ENCODE measurements around the gene PHF12.
"Not testable (repeated sequence)": the region's sequence is repeated elsewhere in the genome, so short reads cannot be mapped to it uniquely, and the experiment has no call there.

PHF12 gene

DNA sequence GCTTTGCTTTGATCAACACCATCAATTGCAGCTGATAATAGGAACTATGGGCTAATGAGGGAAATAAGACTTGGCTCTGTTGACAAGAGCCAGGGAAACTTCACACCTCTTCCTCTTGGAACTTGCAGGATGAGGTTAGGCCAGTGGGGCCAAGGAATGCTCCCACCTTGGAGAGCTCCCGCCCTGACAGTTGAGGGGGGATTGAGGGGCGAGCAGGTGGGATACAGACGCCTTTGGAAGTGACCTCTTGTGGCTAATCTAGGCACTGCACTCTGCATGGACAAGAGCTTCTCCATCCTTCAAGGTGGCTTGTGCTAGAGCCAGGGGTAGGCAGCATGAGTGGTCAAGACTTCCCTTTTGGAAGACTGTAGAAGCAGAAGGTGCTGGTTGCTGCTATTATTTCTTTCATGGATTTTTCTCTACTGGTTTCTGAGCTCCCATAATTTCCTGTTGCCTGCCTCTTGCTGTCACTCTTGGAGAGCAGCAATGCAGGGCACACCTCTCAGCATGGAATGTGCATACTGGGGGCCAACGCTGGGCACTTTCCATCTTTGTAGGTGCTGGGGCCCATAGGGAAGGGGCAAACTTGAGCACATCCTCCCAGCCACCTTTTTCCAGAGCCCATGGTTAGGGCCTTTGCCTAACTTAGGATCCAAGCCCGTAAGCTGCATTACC is 2.3 kb upstream of the PHF12 start:
- peak; percentile 28 for DNase-seq

DNA sequence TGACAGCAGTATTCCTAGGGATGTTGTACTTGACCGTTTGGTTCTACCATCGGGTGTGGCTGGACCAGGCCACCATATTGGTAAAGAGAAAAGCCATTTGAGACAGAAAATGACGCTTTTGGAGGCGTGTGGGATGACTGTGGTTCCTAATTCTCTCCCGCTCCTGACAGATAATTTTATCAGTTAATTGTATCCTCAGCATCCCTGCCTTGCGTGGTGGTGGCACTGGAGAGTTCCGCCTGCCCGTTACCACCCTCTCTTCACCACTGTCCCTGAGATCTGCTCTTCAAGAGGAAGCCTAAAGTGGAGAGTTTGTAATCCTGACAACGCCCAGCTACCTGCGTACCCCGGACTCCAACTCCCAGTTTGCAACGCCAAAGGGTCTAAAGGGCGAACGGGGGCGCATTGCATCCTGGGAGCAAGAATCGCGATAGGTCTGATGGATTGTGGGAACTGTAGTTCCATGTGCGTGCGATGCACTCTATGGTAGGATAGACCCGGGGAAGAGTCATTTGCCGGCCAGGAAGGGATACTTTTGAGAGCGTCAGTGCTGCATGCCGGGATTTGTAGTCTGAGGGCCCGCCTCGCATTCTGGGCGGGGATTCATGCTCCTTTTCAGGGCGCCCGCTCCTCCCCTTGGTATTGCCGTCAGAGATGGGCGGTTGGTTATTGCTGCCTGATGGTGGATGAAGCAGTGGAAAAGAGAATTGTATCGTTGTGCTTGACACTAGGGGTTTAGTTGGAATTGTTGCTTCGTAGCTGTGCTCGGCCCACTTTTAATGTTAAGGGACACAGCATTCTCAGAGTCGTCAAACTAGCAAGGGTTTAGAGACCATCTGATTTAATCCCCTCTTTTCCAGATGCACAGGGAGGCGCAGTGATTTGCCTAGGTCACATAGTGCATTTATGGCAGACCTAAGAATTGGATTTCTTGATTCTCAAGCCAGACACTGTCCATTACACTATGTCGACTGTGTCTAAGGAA is 965 bp upstream of the PHF12 start:
- peak; percentile 100 for DNase-seq

DNA sequence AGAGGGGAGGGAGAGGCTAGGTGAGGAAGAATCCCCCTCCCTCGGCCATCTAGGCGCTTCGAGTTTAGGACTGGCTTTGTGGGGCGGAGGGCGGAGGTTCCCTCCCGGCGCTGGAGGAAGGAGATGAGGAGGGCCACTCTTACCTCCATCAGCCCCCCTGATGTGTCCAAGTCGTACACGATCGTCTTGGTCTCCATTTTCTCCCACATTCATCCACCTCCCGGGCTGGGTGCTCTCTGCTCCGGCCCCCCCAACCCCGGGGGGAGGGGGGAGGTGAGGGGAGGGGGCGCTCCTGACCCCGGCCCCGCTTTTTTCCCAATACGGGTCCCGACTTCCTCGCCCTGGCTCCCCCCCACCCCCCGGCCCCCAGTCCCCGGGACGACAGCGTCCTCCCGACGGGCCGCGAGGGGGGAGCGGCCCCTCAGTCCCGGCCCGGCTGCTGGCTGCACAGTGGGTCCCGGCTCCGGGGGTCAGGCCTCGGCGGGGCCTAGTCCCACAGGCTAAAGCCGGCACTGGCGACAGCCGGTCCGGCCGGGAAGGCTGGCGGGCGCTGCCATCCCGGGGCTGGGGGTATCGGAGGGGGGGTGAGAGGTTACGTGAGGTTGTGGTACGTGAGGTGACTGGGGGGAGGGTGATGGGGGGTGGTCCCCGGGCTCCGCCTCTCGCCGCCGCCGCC is 428 bp downstream of the PHF12 start:
- DNase-seq: no peak

DNA sequence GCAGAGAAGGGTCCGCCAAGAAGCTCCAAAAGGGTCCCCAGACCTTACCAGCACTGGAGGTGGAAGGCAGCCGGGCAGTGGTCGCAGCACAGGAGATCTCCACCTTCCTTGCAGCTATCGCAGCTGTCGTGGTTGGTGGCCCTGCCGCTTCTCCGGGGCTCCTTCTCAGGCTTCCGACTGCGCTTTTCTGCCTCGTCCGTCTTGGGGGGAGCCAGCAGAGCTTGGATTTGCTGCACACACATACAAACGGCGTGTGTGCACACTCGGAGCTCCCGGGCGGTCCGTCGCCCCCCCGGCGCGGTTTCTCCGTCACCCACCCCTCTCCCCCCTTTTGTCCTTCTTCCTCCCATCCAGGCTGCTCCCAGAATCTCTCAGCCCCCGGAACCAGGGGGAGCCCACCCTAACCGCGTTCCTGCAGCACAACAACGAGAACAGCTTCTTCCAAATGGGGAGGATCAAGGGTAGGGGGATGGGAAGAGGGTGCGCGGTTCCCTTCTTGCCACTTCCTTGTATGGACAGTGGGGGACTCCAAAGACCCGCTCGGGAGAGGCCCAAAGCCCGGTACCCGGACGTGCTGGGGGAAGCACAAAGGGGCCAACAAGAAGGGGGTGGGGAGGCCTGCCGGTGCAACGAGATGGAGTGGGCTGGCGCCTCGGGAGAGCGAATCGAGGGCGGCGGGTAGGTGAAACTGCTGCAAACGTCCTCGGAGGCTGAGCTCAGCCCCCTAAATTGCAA is 1.1 kb downstream of the PHF12 start:
- peak; percentile 36 for DNase-seq

DNA sequence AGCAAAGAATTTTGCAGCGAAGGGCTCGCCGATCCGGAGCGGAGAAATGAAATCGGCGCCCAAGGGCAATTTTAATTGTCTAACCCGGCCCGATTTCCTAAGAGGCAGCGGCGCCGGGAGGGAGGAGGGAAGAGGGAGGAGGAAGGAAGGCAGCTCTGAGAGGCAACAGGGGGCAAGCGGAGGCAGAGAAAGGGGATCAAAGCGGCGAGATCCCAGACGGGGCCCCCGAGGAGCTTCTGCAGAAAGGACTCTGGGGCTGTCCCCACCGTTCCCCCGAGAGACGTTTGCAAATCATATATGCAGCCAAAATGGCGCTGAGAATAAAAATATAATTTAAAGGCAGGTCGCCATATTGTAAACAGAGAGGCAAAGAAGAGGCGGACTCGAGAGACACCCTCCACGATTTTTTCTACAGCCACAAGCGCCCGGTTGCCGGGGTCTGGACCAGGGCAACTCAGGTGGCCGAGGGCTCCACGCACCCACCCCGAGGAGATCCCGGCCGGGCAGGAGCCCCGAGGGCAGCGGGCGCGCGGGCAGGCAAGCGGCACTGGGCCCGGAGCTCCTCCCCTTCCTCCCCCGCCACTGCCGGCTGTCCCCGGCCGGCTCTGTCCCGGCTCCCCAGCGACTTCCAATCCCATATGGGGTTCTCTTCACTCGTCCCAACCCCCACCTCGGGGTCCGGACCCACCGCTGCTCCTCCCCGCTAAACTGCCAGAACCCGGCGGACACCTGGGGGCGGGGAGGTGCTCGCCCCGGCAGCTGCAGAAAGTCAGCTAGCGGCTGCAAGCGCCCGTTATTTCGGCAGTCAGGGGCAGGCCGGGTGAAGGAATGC is 1.9 kb downstream of the PHF12 start:
- peak; percentile 24 for DNase-seq

DNA sequence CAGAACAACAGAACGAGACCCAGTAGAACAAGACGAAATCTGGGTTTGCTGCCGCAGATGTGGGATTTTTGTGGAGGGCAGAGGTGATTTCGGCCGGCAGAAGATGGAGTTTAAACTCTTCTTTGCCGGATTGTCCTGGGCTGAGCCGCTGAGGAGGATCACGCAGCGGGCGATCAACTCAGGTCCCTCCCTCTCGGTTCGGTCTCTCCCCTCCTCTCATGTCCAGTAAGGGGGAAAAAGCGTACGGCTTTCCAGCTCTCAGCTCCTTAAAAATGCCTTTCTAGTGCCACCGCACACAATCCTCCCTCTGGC is 2.5 kb downstream of the PHF12 start:
- DNase-seq: no peak

DNA sequence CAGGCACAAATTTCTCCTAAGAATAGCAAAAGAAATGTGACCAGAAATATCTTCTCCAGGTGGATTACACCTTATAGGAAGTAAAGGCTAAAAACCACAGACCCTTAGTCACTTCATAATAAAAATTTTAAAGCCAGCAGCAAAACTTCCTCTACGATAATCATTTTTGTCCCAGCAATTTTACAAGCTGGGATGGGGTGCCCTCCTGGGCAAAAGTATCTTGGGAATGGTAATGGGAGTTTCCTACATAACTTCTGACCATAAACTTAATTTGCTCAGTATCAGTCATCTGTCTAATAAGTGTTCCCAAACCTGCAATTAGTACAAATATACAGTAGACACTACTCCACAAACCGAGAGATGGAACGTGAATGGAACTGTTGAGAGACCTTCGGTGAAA is 3.0 kb downstream of the PHF12 start:
- DNase-seq: no peak

DNA sequence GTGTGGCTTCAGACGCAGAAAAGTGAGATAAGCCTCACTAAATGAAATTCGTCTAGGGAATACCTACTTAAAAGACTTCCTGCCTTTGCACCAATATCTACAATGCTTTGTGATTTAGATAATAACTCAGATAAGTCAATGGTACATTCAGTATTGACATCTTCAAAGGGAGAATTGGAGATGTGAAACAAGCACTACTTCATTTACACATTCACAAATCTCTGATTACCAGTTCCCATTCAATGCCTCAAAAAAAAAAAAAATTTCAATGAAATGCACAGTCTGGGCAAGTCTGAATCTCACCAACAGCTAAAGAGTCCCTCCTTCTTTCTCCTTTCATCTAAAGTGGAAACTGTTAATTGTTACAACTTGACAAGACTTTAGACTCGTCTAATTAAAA is 3.7 kb downstream of the PHF12 start:
- DNase-seq: no peak

DNA sequence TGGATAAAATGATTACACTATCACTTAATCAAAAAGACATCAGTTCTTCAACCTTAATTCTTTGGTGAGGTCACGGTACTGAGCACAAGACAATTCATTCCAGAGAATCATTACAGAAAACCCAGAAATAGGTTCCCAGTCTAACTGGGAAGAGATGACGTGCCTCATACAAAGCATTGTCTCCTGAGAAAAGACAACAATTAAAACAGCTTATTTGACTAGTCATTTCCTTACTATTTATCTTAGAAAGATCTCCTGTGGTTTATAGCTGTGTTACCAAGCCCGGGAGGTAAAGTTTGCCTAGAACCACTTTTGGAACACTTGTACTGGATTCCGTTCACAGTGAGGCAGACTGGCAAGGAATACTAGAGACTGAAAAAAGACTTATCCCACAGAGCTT is 5.1 kb downstream of the PHF12 start:
- no peak for DNase-seq

DNA sequence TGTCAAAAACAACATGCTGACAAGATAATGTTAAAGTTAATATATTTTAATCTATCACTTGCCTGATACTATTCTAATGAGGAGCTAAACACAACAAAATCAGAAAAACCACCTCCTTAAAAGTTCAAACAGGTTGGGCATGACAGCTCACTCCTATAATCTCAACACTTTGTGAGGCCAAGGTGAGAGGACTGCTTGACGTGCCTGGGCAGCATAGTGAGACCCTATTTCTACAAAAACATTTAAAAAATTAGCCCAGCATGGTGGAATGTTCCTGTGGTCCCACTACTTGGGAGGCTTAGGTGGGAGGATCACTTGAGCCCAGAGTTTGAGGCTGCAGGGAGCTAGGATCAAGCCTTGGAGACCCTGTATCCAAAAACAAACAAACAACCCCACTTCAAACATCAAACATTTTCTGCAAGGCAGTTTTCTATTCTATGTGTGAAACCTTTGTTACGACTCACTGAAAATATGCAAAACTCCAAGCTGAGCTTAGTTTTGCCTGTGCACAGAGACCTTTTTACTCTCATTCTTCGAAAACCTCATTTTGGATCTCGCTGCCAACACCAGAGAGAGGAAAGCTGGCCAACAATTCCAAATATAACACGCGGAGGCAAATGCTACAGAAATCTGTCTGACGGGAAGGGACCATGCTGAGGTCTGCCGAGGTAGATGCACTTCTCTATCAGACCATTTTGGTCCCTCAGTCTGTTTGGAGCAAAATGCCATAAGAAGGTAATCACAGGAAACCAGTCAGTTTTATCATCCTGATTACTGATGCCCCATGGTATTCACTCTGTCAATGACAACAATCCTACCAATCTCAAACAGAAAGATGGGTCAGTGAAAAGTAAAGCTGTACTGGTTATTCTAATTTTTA is 6.2 kb downstream of the PHF12 start:
- no peak for DNase-seq

DNA sequence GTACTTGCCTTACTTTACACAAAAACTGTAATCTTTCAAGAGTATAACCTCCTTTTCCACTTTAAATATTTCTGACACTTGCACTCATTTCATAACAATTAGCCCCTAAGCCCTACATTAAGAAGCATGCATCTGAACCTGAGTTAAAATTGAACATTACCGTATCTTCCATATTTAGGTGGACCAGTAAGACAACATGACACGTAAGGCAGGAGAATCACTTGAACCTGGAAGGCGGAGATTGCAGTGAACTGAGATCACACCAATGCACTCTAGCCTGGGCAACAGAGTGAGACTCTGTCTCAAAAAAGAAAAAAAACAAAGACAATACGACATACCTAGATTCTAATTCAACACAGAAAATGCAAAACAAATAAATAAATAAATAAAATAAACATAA is 7.0 kb downstream of the PHF12 start:
- DNase-seq: no peak

DNA sequence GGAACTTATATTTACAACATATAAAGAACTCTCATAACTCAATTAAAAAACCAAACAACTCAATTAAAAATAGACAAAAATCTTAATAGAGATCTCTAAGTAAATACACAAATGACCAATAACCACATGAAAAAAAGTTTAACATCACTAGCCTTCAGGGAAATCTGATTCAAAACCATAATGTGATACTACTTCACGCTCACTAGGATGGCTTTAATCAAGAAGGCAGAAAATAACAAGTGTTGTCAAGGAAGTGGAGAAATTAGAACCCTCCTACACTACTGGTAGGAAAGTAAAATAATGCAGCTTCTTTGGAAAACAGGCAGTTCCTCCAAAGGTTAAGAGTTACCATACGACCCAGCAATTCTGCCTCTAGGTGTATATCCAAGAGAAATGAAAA is 8.4 kb downstream of the PHF12 start:
- DNase-seq: no peak

DNA sequence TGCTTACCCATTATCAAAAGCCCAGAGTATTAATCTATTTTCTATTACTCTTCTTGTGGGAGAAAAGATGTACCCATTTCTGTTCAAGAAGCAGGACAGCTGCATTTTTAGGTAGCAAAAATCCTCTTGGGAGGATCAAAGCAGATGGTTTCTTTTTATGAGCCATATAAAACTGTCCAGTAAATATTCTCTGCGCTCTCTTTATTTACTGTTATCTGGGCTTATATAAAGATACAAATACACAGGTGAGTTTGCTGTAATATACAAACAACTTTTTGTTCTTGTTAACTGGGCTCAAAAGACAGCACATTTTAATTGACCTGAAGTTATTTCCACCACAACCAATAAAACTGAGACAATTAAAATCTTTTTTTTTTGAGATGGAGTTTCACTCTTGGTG is 10.1 kb downstream of the PHF12 start:
- no peak for DNase-seq

DNA sequence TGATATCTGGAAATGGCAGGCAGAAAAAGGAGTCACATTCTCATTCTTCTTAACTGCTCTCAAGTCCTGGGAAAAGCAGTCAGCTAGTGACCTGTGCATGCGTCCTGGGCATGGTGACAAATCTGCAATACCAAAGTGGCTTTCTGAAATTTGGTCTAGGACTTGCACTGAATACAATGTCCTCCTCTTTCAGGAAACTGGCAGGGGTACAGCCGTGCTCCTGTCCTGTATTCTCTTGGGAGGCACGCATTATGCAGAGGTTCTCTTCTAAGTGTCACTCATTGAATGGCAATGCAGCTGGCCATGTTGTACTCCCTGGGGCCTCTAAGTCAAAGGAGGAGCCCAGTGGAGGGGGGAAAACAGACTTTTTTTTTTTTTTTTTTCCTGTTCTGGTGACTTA is 10.6 kb downstream of the PHF12 start:
- peak; percentile 52 for DNase-seq

DNA sequence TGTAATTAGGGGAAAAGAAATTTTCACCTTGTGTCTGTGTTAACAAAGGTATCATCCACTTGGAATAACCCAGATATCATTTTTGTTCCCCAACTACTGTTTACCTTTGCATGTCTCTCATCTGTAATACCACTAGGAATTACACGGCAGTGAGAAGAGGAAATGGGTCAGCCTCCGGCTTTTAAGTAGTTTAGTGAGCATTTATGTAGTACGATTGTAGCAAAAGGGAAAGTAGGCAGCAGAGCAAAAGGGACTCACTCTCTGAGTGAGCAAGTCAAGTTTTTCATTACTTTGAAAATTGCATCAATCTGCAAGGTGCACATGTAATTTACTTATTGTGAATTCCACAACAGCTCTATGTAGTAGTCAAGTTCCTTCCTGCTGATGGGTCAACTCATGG is 11.2 kb downstream of the PHF12 start:
- DNase-seq: no peak

DNA sequence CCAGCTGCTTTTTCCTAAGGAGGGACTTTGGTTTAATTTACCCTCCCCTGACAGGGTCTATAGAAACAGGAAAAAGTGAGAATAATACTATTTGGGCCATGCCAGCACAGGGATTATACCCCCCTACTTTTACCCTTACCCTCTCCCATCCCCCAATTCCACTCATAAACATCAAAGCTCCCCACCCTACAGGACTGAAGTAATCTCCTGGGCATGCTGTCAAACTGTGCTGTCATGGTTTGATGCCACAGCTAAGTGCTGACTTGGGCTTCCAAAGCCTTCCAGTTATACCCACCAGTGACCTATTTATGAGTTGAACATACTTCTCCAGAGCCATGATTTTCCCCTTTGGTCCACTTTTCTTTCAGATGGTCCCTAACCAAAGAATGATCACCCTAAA is 12.8 kb downstream of the PHF12 start:
- DNase-seq: no peak

DNA sequence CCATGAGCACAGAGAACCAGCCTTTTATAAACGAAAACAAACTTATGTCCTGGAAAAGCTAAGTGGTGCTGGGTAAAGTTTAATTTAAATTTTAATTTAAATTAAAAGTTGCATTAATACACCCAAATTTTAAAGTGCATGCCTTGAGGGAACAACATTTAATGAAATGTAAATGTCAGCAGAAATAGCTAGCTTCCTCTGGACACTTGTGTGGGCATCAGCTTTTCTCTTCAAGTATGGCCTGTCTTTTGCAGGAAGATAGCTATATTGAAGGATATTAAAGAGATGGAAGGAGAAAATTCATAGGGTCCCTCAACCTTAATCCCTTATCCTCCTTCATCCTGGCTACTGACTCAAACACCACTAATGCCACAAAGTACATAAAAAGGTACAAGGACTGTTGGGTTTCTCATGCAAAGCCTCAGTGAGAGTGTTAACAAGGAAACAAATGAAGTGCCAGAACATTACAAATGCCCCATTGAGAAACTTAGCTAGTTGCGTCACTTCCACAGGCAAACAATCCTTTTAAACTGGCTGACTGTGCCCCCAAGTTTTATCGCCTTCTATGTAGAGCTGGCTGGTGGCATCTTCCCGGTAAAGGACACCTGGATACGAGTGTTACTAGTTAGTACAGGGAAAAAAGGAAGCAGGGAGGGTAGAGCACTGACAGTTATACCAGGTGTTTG is 14.1 kb downstream of the PHF12 start:
- DNase-seq: no peak

DNA sequence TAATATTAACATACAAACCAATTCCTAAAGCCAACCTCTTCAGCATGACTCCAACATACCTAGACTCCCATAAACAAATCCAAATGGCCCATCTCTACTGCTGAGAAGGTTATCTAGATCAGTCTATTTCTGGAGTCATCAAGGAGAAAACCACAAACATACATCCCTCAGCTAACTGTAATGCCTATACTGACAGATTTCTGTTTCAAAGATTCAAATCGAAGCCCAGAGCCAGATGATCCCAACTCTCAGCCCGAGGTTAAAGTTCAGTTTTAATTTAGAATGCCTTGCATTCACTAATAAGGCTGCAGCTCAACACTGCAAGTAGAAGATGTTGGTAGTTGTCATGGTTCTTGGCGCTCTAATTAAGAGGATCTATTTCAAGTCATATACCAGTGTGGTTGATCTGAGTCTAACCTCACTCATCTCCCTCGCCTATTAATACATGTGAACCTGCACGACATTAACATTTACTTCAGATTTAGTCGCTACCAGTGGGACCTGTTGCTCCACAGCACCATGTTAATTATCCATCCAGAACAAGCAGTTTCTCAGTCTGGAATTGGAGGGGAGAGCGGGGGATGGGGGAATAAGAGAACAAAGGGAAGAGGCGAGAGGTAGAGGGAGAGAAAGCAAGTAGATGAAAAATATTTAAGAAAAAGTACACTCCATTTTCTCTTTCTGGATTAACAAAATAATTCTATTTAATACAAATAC is 15.4 kb downstream of the PHF12 start:
- DNase-seq: no peak

DNA sequence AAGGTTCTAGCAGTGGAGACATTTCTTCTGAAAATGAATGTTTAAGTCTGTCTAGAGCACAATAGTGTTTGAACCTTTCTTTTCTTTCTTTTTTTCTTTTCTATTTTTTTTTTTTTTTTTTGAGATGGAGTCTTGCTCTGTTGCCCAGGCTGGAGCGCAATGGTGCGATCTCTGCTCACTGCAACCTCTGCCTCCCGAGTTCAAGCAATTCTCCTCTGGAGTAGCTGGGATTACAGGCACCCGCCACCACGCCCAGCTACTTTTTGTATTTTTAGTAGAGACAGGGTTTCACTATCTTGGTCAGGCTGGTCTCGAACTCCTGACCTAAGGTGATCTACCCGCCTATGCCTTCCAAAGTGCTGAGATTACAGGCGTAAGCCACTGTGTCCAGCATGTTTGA is 16.8 kb downstream of the PHF12 start:
- not testable (repeated sequence) for DNase-seq

DNA sequence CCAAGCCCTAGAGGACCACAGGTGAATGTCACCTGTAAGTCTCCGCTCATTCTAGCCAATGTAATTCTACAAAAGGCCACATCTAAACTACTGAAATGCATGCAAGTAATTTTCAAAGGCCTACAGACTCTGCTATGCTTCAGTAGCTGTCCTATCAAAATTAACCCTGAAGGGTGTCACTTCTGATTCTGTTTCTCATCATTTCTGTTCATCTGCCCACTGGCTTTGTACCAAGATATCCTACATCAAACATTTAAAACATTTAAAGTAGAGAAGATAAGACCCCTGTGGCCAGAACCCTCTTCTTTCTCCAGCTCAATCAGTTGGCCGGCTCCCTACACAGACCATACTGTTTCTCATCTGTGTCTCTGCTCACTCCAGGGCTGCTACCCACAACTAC is 21.5 kb downstream of the PHF12 start:
- no peak for DNase-seq

All from NCI-H1436 (cell line).